GM19240 (cell line): ENCODE measurements around the gene NEK5.
A peak's percentile ranks its signal among the peaks of the same experiment; 100 is the strongest.
"Not testable (repeated sequence)": the region's sequence is repeated elsewhere in the genome, so short reads cannot be mapped to it uniquely, and the experiment has no call there.

Experiments
- DNase-seq: peaks from one replicate; pipeline ENCODE4 v3.0.0; 2011; ENCODE audit warnings: low spot score; ENCODE audit not compliant: insufficient read length

Gene NEK5

GRCh38 chr13:52128714-52129700 lies at the start of gene NEK5:
TSS of gene NEK5 (minus strand) at chr13:52129073. CDS start at chr13:52127482, 1,591 bp downstream.
- DNase-seq: peak; percentile 36

- DNase-seq: no peak
Observed at GRCh38 chr13:52177276-52177675, 48.4 kb upstream of the NEK5 start.

GRCh38 chr13:52173970-52174369 lies 45.1 kb upstream of the NEK5 start:
- not testable (repeated sequence) for DNase-seq

- DNase-seq: no peak
Observed at GRCh38 chr13:52173373-52173772, 44.5 kb upstream of the NEK5 start.

- not testable (repeated sequence) for DNase-seq
Observed at GRCh38 chr13:52171686-52172085, 42.8 kb upstream of the NEK5 start.

GRCh38 chr13:52170828-52171391 lies 42.0 kb upstream of the NEK5 start:
- not testable (repeated sequence) for DNase-seq

GRCh38 chr13:52169839-52170238 lies 41.0 kb upstream of the NEK5 start:
- no peak for DNase-seq

- no peak for DNase-seq
Observed at GRCh38 chr13:52165411-52165810, 36.5 kb upstream of the NEK5 start.

- DNase-seq: no peak
Observed at GRCh38 chr13:52164989-52165388, 36.1 kb upstream of the NEK5 start.

- not testable (repeated sequence) for DNase-seq
Observed at GRCh38 chr13:52163878-52164277, 35.0 kb upstream of the NEK5 start.

- DNase-seq: no peak
Observed at GRCh38 chr13:52162279-52163101, 33.6 kb upstream of the NEK5 start.

- DNase-seq: no peak
Observed at GRCh38 chr13:52161181-52161646, 32.3 kb upstream of the NEK5 start.

- DNase-seq: no peak
Observed at GRCh38 chr13:52160506-52160905, 31.6 kb upstream of the NEK5 start.

- DNase-seq: no peak
Observed at GRCh38 chr13:52160053-52160452, 31.2 kb upstream of the NEK5 start.

- peak; percentile 33 for DNase-seq
Observed at GRCh38 chr13:52159159-52159982, 30.5 kb upstream of the NEK5 start, which contains the start of gene NEK3. TSS of gene NEK3 (minus strand) at chr13:52159597. CDS start at chr13:52156191, 3,406 bp downstream.

GRCh38 chr13:52158629-52159158 lies 29.8 kb upstream of the NEK5 start:
- DNase-seq: no peak

- DNase-seq: no peak
Observed at GRCh38 chr13:52156724-52157261, 27.9 kb upstream of the NEK5 start.

GRCh38 chr13:52155177-52155576 lies 26.3 kb upstream of the NEK5 start:
- DNase-seq: no peak

GRCh38 chr13:52147225-52147624 lies 18.4 kb upstream of the NEK5 start:
- no peak for DNase-seq

- DNase-seq: no peak
Observed at GRCh38 chr13:52141299-52141698, 12.4 kb upstream of the NEK5 start.
